Measurements from ENCODE around the gene B3GAT2.

DNA sequence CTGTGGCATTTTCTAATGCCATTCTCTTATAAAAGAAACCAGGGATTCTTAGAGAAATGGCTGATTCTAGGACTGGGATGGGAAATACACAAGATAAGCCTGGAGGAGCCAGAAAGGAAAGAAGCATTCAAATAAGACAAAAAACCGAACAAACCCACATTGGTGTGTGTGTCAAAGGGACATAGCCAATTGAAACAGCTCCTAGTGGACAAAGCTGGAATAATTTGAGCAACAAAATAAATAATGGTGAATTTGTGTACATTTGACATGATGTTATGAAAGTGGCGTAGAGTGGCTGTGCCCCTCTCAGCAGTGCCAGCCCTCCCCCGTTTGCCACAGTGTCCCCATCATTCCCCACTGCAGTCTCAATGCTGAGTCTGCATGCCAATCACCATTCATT, 55.5 kb downstream of the B3GAT2 start:
- TF ChIP-seq, protein P1, sequence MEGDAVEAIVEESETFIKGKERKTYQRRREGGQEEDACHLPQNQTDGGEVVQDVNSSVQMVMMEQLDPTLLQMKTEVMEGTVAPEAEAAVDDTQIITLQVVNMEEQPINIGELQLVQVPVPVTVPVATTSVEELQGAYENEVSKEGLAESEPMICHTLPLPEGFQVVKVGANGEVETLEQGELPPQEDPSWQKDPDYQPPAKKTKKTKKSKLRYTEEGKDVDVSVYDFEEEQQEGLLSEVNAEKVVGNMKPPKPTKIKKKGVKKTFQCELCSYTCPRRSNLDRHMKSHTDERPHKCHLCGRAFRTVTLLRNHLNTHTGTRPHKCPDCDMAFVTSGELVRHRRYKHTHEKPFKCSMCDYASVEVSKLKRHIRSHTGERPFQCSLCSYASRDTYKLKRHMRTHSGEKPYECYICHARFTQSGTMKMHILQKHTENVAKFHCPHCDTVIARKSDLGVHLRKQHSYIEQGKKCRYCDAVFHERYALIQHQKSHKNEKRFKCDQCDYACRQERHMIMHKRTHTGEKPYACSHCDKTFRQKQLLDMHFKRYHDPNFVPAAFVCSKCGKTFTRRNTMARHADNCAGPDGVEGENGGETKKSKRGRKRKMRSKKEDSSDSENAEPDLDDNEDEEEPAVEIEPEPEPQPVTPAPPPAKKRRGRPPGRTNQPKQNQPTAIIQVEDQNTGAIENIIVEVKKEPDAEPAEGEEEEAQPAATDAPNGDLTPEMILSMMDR (optimal IDR thresholded peaks at IDR 0.05 in 1 of 3, IDR thresholded peaks at IDR 0.05 in 1 of 3, conservative IDR thresholded peaks at IDR 0.05 in 1 of 3; ENCODE audit: extremely low read depth in 1 of 3, insufficient read depth in 2 of 3, low read length in 3 of 3): peak in 2 of 3 experiments; percentile 41 to 42
- TF ChIP-seq EZH2 (IDR thresholded peaks at IDR 0.05; ENCODE audit: low read length): no peak
